Measurements from ENCODE around the gene PPP2R2D. TPM values are rescaled to one million over a fixed set of nuclear protein-coding genes. Genes with fewer than 3 reads are reported as not detected.

Gene PPP2R2D
- total RNA-seq, 1 experiment from 2014 or later: 35.1 TPM

DNA sequence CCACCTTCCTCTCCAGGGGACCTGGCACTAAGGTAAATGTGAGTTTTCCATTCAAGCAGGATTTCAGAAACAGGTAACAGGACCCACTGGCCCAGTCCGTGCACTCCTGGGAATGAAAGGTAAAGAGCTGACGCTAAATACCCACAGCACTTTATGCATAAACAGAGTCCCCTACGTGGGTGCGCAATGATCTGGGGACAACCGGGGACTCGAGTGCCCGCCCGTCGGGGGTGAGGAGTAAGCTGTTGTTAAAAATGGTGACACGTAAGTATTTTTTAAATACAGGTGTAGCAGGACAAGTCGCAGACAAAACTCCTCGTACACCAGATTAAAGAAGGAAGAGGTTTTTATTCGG is 47.2 kb upstream of the PPP2R2D start:
- no peak overlapping the region for H2BK120ac ChIP-seq (ENCODE audit: low read depth, low read length, poor library complexity, severe bottlenecking)
- DNase-seq: no peak
- H3K4me2 ChIP-seq (ENCODE audit: insufficient read depth, insufficient read length, low read length): no peak overlapping the region
- H4K8ac ChIP-seq (replicated peaks; ENCODE audit: insufficient read length, low read depth, low read length): no peak overlapping the region
- H3T11ph ChIP-seq (ENCODE audit: low read length): no peak overlapping the region
- no peak overlapping the region for H3K56ac ChIP-seq (ENCODE audit: insufficient read length, low read depth, low read length)
- WGBS (ENCODE audit: extremely low coverage, insufficient read length, low lambda C conversion rate): no CpG with 5 or more reads among the region's 13 CpGs
- H3K4ac ChIP-seq (ENCODE audit: low read depth, low read length): no peak overlapping the region
- no peak overlapping the region for H2AK5ac ChIP-seq (ENCODE audit: insufficient read length, low read length)
- H3K36me3 Mint-ChIP-seq (ENCODE audit: insufficient read depth in 1 of 3, low read depth in 3 of 3): no peaks in the 10 kb centered on the region; a peak in 2 of 7 replicates
- H3K4me3 Mint-ChIP-seq: no peak overlapping the region; a peak in 1 of 5 replicates
- H3K79me1 ChIP-seq (ENCODE audit: insufficient read depth, low read depth, low read length, poor library complexity, severe bottlenecking): no peaks in the 10 kb centered on the region
- no peak overlapping the region for H3K27ac Mint-ChIP-seq
- H3K4me1 Mint-ChIP-seq: no peaks in the 10 kb centered on the region
- no peaks in the 10 kb centered on the region for H3K4me1 ChIP-seq (ENCODE audit: insufficient read depth, low read length)
- H3K18ac ChIP-seq (ENCODE audit: insufficient read length, low read depth, low read length): no peak overlapping the region
- H4K5ac ChIP-seq (ENCODE audit: insufficient read length, low read depth, low read length): no peak overlapping the region
- no peaks in the 10 kb centered on the region for H3K27me3 ChIP-seq (ENCODE audit: insufficient read depth, low read length)
- H3K27ac ChIP-seq (ENCODE audit: insufficient read length, low read depth, low read length): no peak overlapping the region
- H3K9me3 Mint-ChIP-seq: peaks cover 6 to 7% of the 10 kb centered on the region in 2 experiments; a peak in 3 of 5 replicates
- no peak overlapping the region for H2BK12ac ChIP-seq (ENCODE audit: insufficient read length, low read depth, low read length)
- no peaks in the 10 kb centered on the region for H4K20me1 ChIP-seq (ENCODE audit: control insufficient read depth, insufficient read depth, insufficient read length)
- H3K23me2 ChIP-seq (ENCODE audit: insufficient read length, low read depth, low read length, poor library complexity, severe bottlenecking): no peaks in the 10 kb centered on the region
- no peak overlapping the region for H2BK15ac ChIP-seq (ENCODE audit: low read depth, low read length)
- H3K27me3 Mint-ChIP-seq (ENCODE audit: low read depth): no peaks in the 10 kb centered on the region; the same call in 1 of the 2 replicates
- no peak overlapping the region for H2AFZ ChIP-seq (ENCODE audit: low read length)
- H3K9ac ChIP-seq (ENCODE audit: extremely low read depth, insufficient read length, low read length): no peak overlapping the region
- no peak overlapping the region for H3K23ac ChIP-seq (ENCODE audit: insufficient read length, low read depth, low read length)
- H4K91ac ChIP-seq (ENCODE audit: insufficient read length, low read depth, low read length): no peak overlapping the region
- no peaks in the 10 kb centered on the region for H3K9me3 ChIP-seq (ENCODE audit: control insufficient read depth, low read depth, low read length)
- H3K79me2 ChIP-seq (ENCODE audit: insufficient read depth, low read length): no peaks in the 10 kb centered on the region
- TF ChIP-seq CTCF (conservative IDR thresholded peaks at IDR 0.05): no peak
- H2BK20ac ChIP-seq (ENCODE audit: low read depth, low read length, poor library complexity, severe bottlenecking): no peak overlapping the region
- H2BK5ac ChIP-seq (ENCODE audit: insufficient read length, low read length): no peak overlapping the region
- no peak overlapping the region for H3K14ac ChIP-seq (ENCODE audit: insufficient read depth, low read length)
